Esophagus muscularis mucosa (tissue), 4 donors: ENCODE results near the gene GPD1L. TPM values are rescaled to one million over a fixed set of nuclear protein-coding genes. Genes with fewer than 3 reads are reported as not detected.
A peak's percentile ranks its signal among the peaks of the same experiment; 100 is the strongest.
"Not testable (repeated sequence)": the region's sequence is repeated elsewhere in the genome, so short reads cannot be mapped to it uniquely, and the experiment has no call there.

Experiments
- DNase-seq: peaks from one replicate; pipeline ENCODE4 v3.0.0-alpha.2; 2017; ENCODE audit errors: extremely low spot score
- H3K27ac ChIP-seq, 4 donors: fragments of 200-600 bp; sonication (generic); replicated peaks in 1 of 4; 1 replicate in 3 of 4; 2 replicates in 1 of 4; pipeline ENCODE4 v1.5.1; 2016 to 2019; ENCODE audit warnings: mild to moderate bottlenecking in 1 of 4
- H3K27me3 ChIP-seq, 4 donors: fragments of 200-600 bp; sonication (generic); one replicate each; pipeline versions ENCODE4 v1.5.1 to v1.6.0; 2016 to 2019
- H3K36me3 ChIP-seq, 4 donors: fragments of 200-600 bp; sonication (generic); one replicate each; pipeline ENCODE4 v1.5.1; 2016 to 2019
- H3K4me1 ChIP-seq, 4 donors: fragments of 200-600 bp; sonication (generic); one replicate each; pipeline ENCODE4 v1.5.1; 2016 to 2019
- H3K4me3 ChIP-seq, 4 donors: fragments of 200-600 bp; sonication (generic); 1 replicate in 2 of 4; 2 replicates in 2 of 4; pipeline ENCODE4 v1.5.1; 2016 to 2019; ENCODE audit warnings: mild to moderate bottlenecking in 4 of 4, moderate library complexity in 1 of 4
- H3K9me3 ChIP-seq, 4 donors: fragments of 200-600 bp; sonication (generic); 1 replicate in 3 of 4; 2 replicates in 1 of 4; pipeline ENCODE4 v1.5.1; 2016 to 2019
- CTCF ChIP-seq, 3 experiments: fragments of 200-600 bp in 2 of 3; fragments of 450-650 bp in 1 of 3; sonication (generic) in 2 of 3; IDR thresholded peaks; one replicate each; pipeline ENCODE4 v1.5.1; 2017 to 2019; ENCODE audit warnings: antibody characterized with exemption in 3 of 3, mild to moderate bottlenecking in 2 of 3, moderate library complexity in 1 of 3
- EP300 ChIP-seq: sonication (generic); formaldehyde crosslinking; IDR thresholded peaks from one replicate; pipeline ENCODE4 v1.6.1; 2017; ENCODE audit warnings: antibody characterized with exemption
- POLR2A ChIP-seq: fragments of 450-650 bp; IDR thresholded peaks from one replicate; pipeline ENCODE4 v1.6.1; 2017; ENCODE audit warnings: antibody characterized with exemption, moderate library complexity, mild to moderate bottlenecking, low read depth
- POLR2AphosphoS5 ChIP-seq, 2 donors: sonication (generic); formaldehyde crosslinking; IDR thresholded peaks; one replicate each; pipeline ENCODE4 v1.6.1; 2017; ENCODE audit warnings: antibody characterized with exemption in 2 of 2
- WGBS: methylation state at CpG from one replicate; pipeline ENCODE4 v1.1.5; 2018; 5-methylcytosine and 5-hydroxymethylcytosine counted together
- intact Hi-C: fragments of 100-400 bp; cut with DNase I; formaldehyde crosslinking; loops from one replicate; pipeline ENCODE4 v1.15.1; 2023
- total RNA-seq, 4 donors: library from RNA; depleted of rRNA; stranded (reverse); fragments of >200 nt; gene quantifications; one replicate each; pipeline versions ENCODE4 v1.1.0 to v1.2.1, GENCODE V29; 2016

Gene GPD1L
- 100 to 1,000 TPM in 1 of 4 donors, 10 to 100 TPM in 3; 75.6 to 117 (median 79.7) TPM for total RNA-seq

DNA sequence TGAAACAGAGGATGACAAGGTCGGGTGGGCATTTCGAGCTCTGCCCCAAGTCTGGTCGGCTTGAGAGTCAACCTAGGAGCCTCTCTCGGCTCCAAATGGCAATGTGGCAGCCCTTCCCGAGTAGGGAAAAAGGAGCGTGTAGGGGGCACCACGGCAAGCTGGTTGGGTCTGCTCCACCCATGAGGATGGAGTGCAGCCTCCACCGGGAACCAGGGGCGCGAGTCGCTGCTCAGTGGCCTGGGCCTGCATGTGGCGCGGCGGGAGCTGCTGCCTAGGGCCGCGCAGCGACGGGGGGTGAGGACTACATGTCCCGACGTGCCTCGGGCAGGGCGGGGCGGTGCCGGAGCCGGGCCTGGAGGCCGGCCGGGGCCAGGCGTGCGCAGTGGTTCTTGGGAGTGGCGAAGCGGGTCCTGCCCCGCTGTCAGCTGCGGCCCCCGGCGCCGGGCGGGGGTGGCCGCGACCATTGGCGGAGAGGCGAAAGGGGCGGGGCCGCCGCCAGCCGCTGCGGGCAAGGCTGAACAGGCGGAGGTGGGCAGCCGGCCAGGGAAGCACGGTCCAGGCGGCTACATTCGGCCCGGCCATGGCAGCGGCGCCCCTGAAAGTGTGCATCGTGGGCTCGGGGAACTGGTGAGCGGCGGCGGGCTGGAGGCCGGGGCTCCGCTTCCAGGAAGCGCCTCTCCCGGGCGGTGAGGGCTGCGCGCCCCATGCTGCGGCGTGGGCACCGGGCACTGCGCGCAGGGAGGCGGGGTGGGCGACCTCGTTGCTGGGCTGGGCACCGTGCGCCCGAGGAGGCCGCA is at the start of gene GPD1L:
GPD1L (plus strand) TSS at position 489 of the 797 bp plus-strand sequence; CDS start at position 581, 92 bp downstream.
- DNase-seq = peak; percentile 96
- peaks cover 46 to 51% (median 48%) of the 10 kb centered on the region in 4 donors for H3K4me1 ChIP-seq
- intact Hi-C loops = no loop called here
- peak within 1 kb of the TSS; percentile 78 to 92 (median 88) for H3K27ac ChIP-seq
- peak; percentile 77 to 84 for TF ChIP-seq POLR2AphosphoS5 (IDR thresholded peaks at IDR 0.05)
- TF ChIP-seq CTCF (IDR thresholded peaks at IDR 0.05) = no peak
- no peak for TF ChIP-seq POLR2A
- TF ChIP-seq EP300 = no peak
- H3K9me3 ChIP-seq = peaks cover 0 to 17% (median 12%) of the 10 kb centered on the region in 4 donors
- 18% methylated on average over 5 of the region's 78 CpGs for WGBS
- peak within 1 kb of the TSS; percentile 83 to 98 (median 88) for H3K4me3 ChIP-seq
- no peaks in the 10 kb centered on the region for H3K36me3 ChIP-seq
- no peaks in the 10 kb centered on the region for H3K27me3 ChIP-seq

DNA sequence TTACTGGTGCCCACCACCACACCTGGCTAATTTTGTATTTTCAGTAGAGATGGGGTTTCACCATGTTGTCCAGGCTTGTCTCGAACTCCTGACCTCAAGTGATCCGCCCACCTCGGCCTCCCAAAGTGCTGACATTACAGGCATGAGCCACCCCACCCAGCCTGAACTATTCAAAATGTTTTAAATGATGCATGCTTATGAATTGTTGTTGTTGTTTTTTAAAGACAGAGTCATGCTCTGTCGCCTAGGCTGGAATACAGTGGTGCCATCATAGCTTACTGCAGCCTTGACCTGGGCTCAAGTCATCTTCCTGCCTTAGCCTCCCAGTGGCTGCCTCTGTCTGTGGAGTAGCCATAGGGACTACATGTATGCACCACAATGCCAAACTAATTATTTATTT is 48.0 kb upstream of the GPD1L start:
- intact Hi-C loops, H3K9me3 ChIP-seq, H3K27me3 ChIP-seq, H3K4me1 ChIP-seq, H3K4me3 ChIP-seq, H3K27ac ChIP-seq, H3K36me3 ChIP-seq, DNase-seq: not testable (repeated sequence)
- WGBS = 98% methylated on average over 4 of the region's 4 CpGs

DNA sequence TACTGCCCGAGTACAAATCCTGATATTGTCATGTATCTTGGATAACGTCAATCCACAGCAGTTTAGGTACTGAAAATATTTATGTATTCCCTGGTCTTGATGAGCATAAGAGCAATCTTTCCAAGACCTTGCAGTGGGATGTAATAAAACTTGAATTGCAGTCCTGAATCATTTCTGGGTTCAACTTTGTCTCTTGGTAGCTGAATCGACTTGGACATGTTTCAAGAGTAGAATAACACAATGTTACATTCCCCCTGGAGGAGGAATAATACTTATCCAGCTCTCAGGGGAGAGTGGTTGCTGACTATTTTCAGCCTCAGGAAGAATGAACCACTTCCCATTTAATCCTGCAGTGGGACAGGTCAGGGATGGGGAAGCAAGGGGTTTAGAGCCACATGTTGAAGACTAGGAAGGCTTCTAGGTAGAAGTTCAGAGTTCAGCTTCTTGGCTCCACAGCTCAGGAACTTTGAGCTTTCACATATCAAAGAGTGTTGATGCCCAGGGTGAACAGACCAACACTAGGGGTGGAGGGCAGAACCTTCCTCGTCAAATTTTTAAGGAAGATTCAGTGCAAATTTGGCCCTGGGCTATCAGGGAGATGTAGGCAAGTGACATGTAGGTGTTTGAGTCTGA is 43.4 kb upstream of the GPD1L start:
- TF ChIP-seq POLR2AphosphoS5 (IDR thresholded peaks at IDR 0.05) (no peak), POLR2A (no peak), EP300 (no peak), CTCF (IDR thresholded peaks at IDR 0.05) (no peak)
- Histone ChIP-seq H3K36me3 (no peaks in the 10 kb centered on the region), H3K27ac (no peak overlapping the region), H3K9me3 (no peaks in the 10 kb centered on the region), H3K4me3 (no peak overlapping the region), H3K4me1 (no peaks in the 10 kb centered on the region), H3K27me3 (no peaks in the 10 kb centered on the region)
- DNase-seq = no peak
- WGBS = 45% methylated on average over 3 of the region's 4 CpGs
- intact Hi-C loops = no loop called here

DNA sequence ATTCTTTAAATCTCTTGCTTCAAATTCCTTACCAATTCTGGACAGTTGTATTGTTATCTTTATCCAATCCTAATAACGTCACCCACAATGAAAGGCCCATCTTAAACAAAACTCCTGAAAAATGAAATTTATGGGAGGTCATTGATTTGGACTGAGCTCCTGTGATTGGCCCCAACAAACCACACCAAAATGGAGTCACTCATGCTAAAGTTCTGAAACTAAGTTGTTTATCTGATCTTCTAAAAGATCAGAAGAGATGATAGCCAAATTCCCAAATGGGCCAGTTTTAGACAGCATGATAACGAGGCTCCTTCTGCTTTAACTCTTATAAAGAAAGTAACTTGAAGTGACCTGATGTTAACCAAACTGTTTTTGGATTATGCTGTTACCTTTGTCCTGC is 39.7 kb upstream of the GPD1L start:
- H3K9me3 ChIP-seq = no peaks in the 10 kb centered on the region
- H3K27me3 ChIP-seq = no peaks in the 10 kb centered on the region
- intact Hi-C loops = no loop called here
- WGBS = 85% methylated on average over 2 of the region's 2 CpGs
- TF ChIP-seq CTCF (IDR thresholded peaks at IDR 0.05) = no peak
- no peak for TF ChIP-seq POLR2A
- no peak for TF ChIP-seq POLR2AphosphoS5 (IDR thresholded peaks at IDR 0.05)
- TF ChIP-seq EP300 = no peak
- no peak for DNase-seq
- no peaks in the 10 kb centered on the region for H3K36me3 ChIP-seq
- H3K4me1 ChIP-seq = no peaks in the 10 kb centered on the region
- H3K27ac ChIP-seq = no peak overlapping the region
- no peak overlapping the region for H3K4me3 ChIP-seq

GRCh38 chr3:32074194-32074593 is 32.2 kb upstream of the GPD1L start:
- H3K27ac ChIP-seq, H3K9me3 ChIP-seq, intact Hi-C loops, H3K4me1 ChIP-seq, DNase-seq, H3K36me3 ChIP-seq, H3K27me3 ChIP-seq, H3K4me3 ChIP-seq: not testable (repeated sequence)
- 94% methylated on average over 7 of the region's 7 CpGs for WGBS
